ENCODE results near the gene GIPC1. TPM values are rescaled to one million over a fixed set of nuclear protein-coding genes. Genes with fewer than 3 reads are reported as not detected.

The GIPC1 gene
- total and polyA plus RNA-seq, 9 of the 15 experiments (the other 6 are each of a cell fraction or from before 2014, with no cell fraction given) = 0.49 to 54.7 (median 24.8) TPM

DNA sequence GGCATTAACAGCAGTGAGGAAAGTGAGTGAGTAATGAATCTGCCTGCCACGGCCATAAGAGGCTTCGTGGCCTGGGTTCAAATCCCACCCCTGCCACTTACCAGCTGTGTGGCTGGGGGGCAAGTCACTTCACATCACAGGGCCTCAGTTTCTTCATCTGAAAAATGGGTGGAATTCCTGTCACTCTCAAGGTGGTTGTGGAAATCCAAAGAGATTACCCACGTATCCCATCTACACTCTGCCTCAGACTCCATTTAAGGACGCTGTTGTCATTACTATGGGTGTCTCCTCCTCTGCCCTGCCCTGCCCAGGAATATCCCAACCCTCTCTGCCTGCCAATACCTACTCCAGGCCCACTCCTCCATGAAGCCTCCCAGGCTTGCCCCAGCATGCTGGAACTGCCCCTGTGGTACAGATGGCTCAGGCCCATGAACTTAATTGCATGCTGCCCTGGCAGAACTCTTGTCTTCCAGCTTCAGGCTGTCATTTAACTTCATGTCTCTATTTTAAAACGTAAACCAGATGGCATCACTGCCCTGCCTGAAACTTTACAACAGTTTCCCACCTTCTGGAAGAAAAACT is 3.1 kb downstream of the GIPC1 start (continued):
- no peak for TF ChIP-seq TRIM25 (IDR thresholded peaks at IDR 0.05; ENCODE audit: borderline replicate concordance)
- no peak for TF ChIP-seq MAFF (IDR thresholded peaks at IDR 0.05; ENCODE audit: low read length)
- TF ChIP-seq, protein P1, sequence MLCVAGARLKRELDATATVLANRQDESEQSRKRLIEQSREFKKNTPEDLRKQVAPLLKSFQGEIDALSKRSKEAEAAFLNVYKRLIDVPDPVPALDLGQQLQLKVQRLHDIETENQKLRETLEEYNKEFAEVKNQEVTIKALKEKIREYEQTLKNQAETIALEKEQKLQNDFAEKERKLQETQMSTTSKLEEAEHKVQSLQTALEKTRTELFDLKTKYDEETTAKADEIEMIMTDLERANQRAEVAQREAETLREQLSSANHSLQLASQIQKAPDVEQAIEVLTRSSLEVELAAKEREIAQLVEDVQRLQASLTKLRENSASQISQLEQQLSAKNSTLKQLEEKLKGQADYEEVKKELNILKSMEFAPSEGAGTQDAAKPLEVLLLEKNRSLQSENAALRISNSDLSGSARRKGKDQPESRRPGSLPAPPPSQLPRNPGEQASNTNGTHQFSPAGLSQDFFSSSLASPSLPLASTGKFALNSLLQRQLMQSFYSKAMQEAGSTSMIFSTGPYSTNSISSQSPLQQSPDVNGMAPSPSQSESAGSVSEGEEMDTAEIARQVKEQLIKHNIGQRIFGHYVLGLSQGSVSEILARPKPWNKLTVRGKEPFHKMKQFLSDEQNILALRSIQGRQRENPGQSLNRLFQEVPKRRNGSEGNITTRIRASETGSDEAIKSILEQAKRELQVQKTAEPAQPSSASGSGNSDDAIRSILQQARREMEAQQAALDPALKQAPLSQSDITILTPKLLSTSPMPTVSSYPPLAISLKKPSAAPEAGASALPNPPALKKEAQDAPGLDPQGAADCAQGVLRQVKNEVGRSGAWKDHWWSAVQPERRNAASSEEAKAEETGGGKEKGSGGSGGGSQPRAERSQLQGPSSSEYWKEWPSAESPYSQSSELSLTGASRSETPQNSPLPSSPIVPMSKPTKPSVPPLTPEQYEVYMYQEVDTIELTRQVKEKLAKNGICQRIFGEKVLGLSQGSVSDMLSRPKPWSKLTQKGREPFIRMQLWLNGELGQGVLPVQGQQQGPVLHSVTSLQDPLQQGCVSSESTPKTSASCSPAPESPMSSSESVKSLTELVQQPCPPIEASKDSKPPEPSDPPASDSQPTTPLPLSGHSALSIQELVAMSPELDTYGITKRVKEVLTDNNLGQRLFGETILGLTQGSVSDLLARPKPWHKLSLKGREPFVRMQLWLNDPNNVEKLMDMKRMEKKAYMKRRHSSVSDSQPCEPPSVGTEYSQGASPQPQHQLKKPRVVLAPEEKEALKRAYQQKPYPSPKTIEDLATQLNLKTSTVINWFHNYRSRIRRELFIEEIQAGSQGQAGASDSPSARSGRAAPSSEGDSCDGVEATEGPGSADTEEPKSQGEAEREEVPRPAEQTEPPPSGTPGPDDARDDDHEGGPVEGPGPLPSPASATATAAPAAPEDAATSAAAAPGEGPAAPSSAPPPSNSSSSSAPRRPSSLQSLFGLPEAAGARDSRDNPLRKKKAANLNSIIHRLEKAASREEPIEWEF (CRISPR knock-in tag; IDR thresholded peaks at IDR 0.05) = no peak
- no peak for TF ChIP-seq CBFA2T3 (IDR thresholded peaks at IDR 0.05)
- TF ChIP-seq GABPA (tag; conservative IDR thresholded peaks at IDR 0.05; ENCODE audit: low read depth) = no peak
- no peak for TF ChIP-seq GTF2A2 (tag; IDR thresholded peaks at IDR 0.05)
- no peak for TF ChIP-seq ZNF764 (CRISPR knock-in tag; IDR thresholded peaks at IDR 0.05; ENCODE audit: low read depth)
- TF ChIP-seq ZNF143 (CRISPR knock-in tag; IDR thresholded peaks at IDR 0.05) = no peak
- TF ChIP-seq FOXM1 (IDR thresholded peaks at IDR 0.05; ENCODE audit: low read depth) = no peak
- no peak for TF ChIP-seq FOXM1 (CRISPR knock-in tag; IDR thresholded peaks at IDR 0.05; ENCODE audit: low read depth)
- TF ChIP-seq ZFP36 (IDR thresholded peaks at IDR 0.05; ENCODE audit: low read depth, low read length, partially characterized antibody) = peak; percentile 87
- no peak for TF ChIP-seq ZNF589 (CRISPR knock-in tag; IDR thresholded peaks at IDR 0.05; ENCODE audit: low read depth)
- no peak for TF ChIP-seq BRCA1 (IDR thresholded peaks at IDR 0.05)
- no peak for TF ChIP-seq BRCA1 (CRISPR knock-in tag; IDR thresholded peaks at IDR 0.05)
- TF ChIP-seq ADNP (tag; IDR thresholded peaks at IDR 0.05) = peak; percentile 50; the same call in 1 of the 2 replicates
- TF ChIP-seq KDM1A (IDR thresholded peaks at IDR 0.05) = peak; percentile 46 to 60; a peak in 2 of 4 replicates
- peak; percentile 53; the same call in 1 of the 2 replicates for TF ChIP-seq SMARCA5 (IDR thresholded peaks at IDR 0.05)
- no peak for TF ChIP-seq RBM17 (IDR thresholded peaks at IDR 0.05; ENCODE audit: borderline replicate concordance, low read depth, low read length)
- no peak for TF ChIP-seq HDAC2 (IDR thresholded peaks at IDR 0.05)
- TF ChIP-seq TCF7 (IDR thresholded peaks at IDR 0.05; ENCODE audit: borderline replicate concordance) = no peak
- peak; percentile 35; the same call in 1 of the 2 replicates for TF ChIP-seq CBX1 (IDR thresholded peaks at IDR 0.05; ENCODE audit: low read depth)
- TF ChIP-seq DLX4 (CRISPR knock-in tag; IDR thresholded peaks at IDR 0.05) = no peak
- TF ChIP-seq HNRNPL (IDR thresholded peaks at IDR 0.05; ENCODE audit: low read depth, low read length) = no peak
- TF ChIP-seq CREB1 (IDR thresholded peaks at IDR 0.05) = no peak
- no peak for TF ChIP-seq CREB1 (CRISPR knock-in tag; IDR thresholded peaks at IDR 0.05)
- TF ChIP-seq NR2F6 (CRISPR knock-in tag; IDR thresholded peaks at IDR 0.05) = no peak

Measured in K562 (cell line).